HFFc6 (cell line): ENCODE data around the gene MB. TPM values are rescaled to one million over a fixed set of nuclear protein-coding genes. Genes with fewer than 3 reads are reported as not detected.

Experiments
- DNase-seq: peaks from one replicate; pipeline ENCODE4 v3.0.0-alpha.2; 2018
- H3K27ac Mint-ChIP-seq: 2 replicates; pipeline ENCODE4 v1.8.0; 2020; ENCODE audit warnings: mild to moderate bottlenecking, mixed read lengths
- H3K27me3 Mint-ChIP-seq: 2 replicates; pipeline ENCODE4 v1.8.0; 2021; ENCODE audit warnings: mild to moderate bottlenecking, moderate library complexity, mixed read lengths; ENCODE audit not compliant: insufficient read depth
- H3K36me3 Mint-ChIP-seq: 2 replicates; pipeline ENCODE4 v1.8.0; 2021; ENCODE audit warnings: low read depth, mixed read lengths
- H3K4me1 Mint-ChIP-seq: 2 replicates; pipeline ENCODE4 v1.8.0; 2020; ENCODE audit warnings: low read depth, mixed read lengths
- H3K4me3 Mint-ChIP-seq: 2 replicates; pipeline ENCODE4 v1.8.0; 2020; ENCODE audit warnings: mild to moderate bottlenecking, moderate library complexity, mixed read lengths
- H3K9me3 Mint-ChIP-seq: 2 replicates; pipeline ENCODE4 v1.8.0; 2020; ENCODE audit warnings: mild to moderate bottlenecking, mixed read lengths
- CTCF ChIP-seq: fragments of 200-600 bp; sonication (generic); IDR thresholded peaks from 2 replicates; pipeline ENCODE4 v1.5.0; 2021; ENCODE audit warnings: antibody characterized with exemption, mild to moderate bottlenecking
- total RNA-seq, 6 experiments: library from RNA; stranded (reverse); fragmentation: NEBNext Ultra II Directional; extraction: Animal tissue kit (Norgen Biotek cat#: 25700); gene quantifications; 2 replicates in 1 of 6; 3 replicates in 5 of 6; pipeline ENCODE4 v1.2.3, GENCODE V29; 2021

MB gene
- total RNA-seq, 6 experiments from 2014 or later = not detected

- Mint-ChIP-seq H3K36me3 (no peaks in the 10 kb centered on the region), H3K27ac (no peak overlapping the region), H3K4me1 (no peaks in the 10 kb centered on the region), H3K4me3 (no peak overlapping the region), H3K27me3 (peaks cover 9% of the 10 kb centered on the region), H3K9me3 (no peaks in the 10 kb centered on the region)
- no peak for DNase-seq
- no peak for TF ChIP-seq CTCF
These were observed 18.8 kb downstream of the MB start for GRCh38 chr22:35598396-35598710.

- no peak overlapping the region for H3K27ac Mint-ChIP-seq
These were observed 19.3 kb downstream of the MB start for GRCh38 chr22:35597692-35598395.

GRCh38 chr22:35596821-35597220 is 20.3 kb downstream of the MB start:
- Mint-ChIP-seq H3K36me3 (no peaks in the 10 kb centered on the region), H3K9me3 (no peaks in the 10 kb centered on the region), H3K4me3 (no peak overlapping the region), H3K4me1 (0 out of 2 replicates have a peak, but pooled peaks cover 6% of the 10 kb centered on the region), H3K27ac (no peak overlapping the region), H3K27me3 (peaks cover 7% of the 10 kb centered on the region)
- no peak for TF ChIP-seq CTCF
- DNase-seq = no peak

More at GRCh38 chr22:35597692-35598395, 19.3 kb downstream of the MB start:
- H3K4me3 Mint-ChIP-seq = no peak overlapping the region
- no peaks in the 10 kb centered on the region for H3K9me3 Mint-ChIP-seq
- H3K27me3 Mint-ChIP-seq = peaks cover 9% of the 10 kb centered on the region
- DNase-seq = no peak
- no peak for TF ChIP-seq CTCF
- 0 out of 2 replicates have a peak, but pooled peaks cover 1% of the 10 kb centered on the region for H3K4me1 Mint-ChIP-seq
- no peaks in the 10 kb centered on the region for H3K36me3 Mint-ChIP-seq

GRCh38 chr22:35594686-35595085 is 22.4 kb downstream of the MB start:
- H3K36me3 Mint-ChIP-seq = no peaks in the 10 kb centered on the region
- H3K27ac Mint-ChIP-seq = no peak overlapping the region
- H3K4me1 Mint-ChIP-seq = peaks cover 11% of the 10 kb centered on the region
- H3K27me3 Mint-ChIP-seq = peaks cover 10% of the 10 kb centered on the region
- no peak overlapping the region for H3K4me3 Mint-ChIP-seq
- no peak for DNase-seq
- no peak for TF ChIP-seq CTCF
- no peaks in the 10 kb centered on the region for H3K9me3 Mint-ChIP-seq

- Mint-ChIP-seq H3K4me1 (peaks cover 18% of the 10 kb centered on the region), H3K27ac (no peak overlapping the region), H3K27me3 (peaks cover 11% of the 10 kb centered on the region), H3K9me3 (no peaks in the 10 kb centered on the region), H3K36me3 (no peaks in the 10 kb centered on the region), H3K4me3 (no peak overlapping the region)
- DNase-seq = no peak
- TF ChIP-seq CTCF = no peak
These were observed 23.1 kb downstream of the MB start for GRCh38 chr22:35593891-35594470.
